K562 (cell line): ENCODE data around the gene PHACTR2. TPM values are rescaled to one million over a fixed set of nuclear protein-coding genes. Genes with fewer than 3 reads are reported as not detected.

ENCODE experiments used
- ATAC-seq: fragments of 200-7000 bp; cut with Tn5 transposase; 3 replicates; pipeline ENCODE4 v1.9.1; 2020; ENCODE audit warnings: moderate library complexity
- BruUV-seq: library from RNA; stranded (reverse); fragments of 400-500 nt; replicated peaks from 2 replicates; lab custom pipeline; 2021; lab: Mats Ljungman, UMichigan
- CTCF ChIA-PET: fragments of 300-600 bp; formaldehyde crosslinking; extraction: SDS; loops from one replicate; lab custom pipeline; 2021; ENCODE audit warnings: low intra/inter-chr PET ratio; lab: Yijun Ruan, JAX
- POLR2A ChIA-PET: fragments of 300-600, 350-650 bp; sonication (Branson Sonifier 250); formaldehyde crosslinking; extraction: SDS; loops from one replicate; lab custom pipeline; 2021; ENCODE audit warnings: antibody characterized with exemption, inconsistent platforms; lab: Yijun Ruan, JAX
- DNase-seq, 4 experiments: peaks; one replicate each; pipeline versions ENCODE4 v3.0.0 to v3.0.0-alpha.2; 2011 to 2018; ENCODE audit warnings: low spot score in 3 of 4, mixed read lengths in 3 of 4; ENCODE audit errors: extremely low read depth in 1 of 4
- FAIRE-seq: peaks from 2 replicates; lab custom pipeline; 2011; peaks lifted over from hg19 to GRCh38; lab: Jason Lieb, UNC
- H2AFZ ChIP-seq: 2 replicates; pipeline ENCODE4 v1.6.0; 2011; ENCODE audit warnings: low read depth, low read length, control low read depth, inconsistent platforms
- H3K27ac ChIP-seq: fragments of 200-600 bp; 3 replicates; pipeline ENCODE4 v1.8.0; 2011; ENCODE audit warnings: low read depth, mild to moderate bottlenecking, control low read depth, inconsistent platforms, low read length, moderate library complexity, mixed read lengths; ENCODE audit errors: extremely low read depth
- H3K27me3 ChIP-seq, 2 experiments: fragments of 300-600 bp in 1 of 2; 2 replicates in 1 of 2; 3 replicates in 1 of 2; pipeline versions ENCODE4 v1.6.0 to v1.8.0; 2011; ENCODE audit warnings: inconsistent platforms in 2 of 2, low read length in 2 of 2, mild to moderate bottlenecking in 1 of 2, mixed read lengths in 1 of 2, moderate library complexity in 1 of 2; ENCODE audit not compliant: control insufficient read depth in 2 of 2, insufficient read depth in 2 of 2
- H3K36me3 ChIP-seq: fragments of 300-600 bp; 3 replicates; pipeline ENCODE4 v1.8.0; 2011; ENCODE audit warnings: mild to moderate bottlenecking, low read length, inconsistent platforms; ENCODE audit not compliant: control insufficient read depth, insufficient read depth
- H3K4me1 ChIP-seq, 2 experiments: fragments of 200-600 bp in 1 of 2; replicated peaks in 1 of 2; 2 replicates in 1 of 2; 3 replicates in 1 of 2; pipeline versions ENCODE4 v1.5.1 to v1.8.0; 2011; ENCODE audit warnings: inconsistent platforms in 2 of 2, low read length in 2 of 2, mild to moderate bottlenecking in 1 of 2, mixed read lengths in 1 of 2, moderate library complexity in 1 of 2; ENCODE audit not compliant: control insufficient read depth in 2 of 2, insufficient read depth in 2 of 2
- H3K4me2 ChIP-seq: 2 replicates; pipeline ENCODE4 v1.6.1; 2011; ENCODE audit warnings: low read length, control low read depth, inconsistent platforms, mixed read lengths; ENCODE audit not compliant: insufficient read depth
- H3K4me3 ChIP-seq: fragments of 200-600 bp; sonication (generic), shearing (Covaris generic); 2 replicates; pipeline ENCODE4 v1.5.1; 2016; ENCODE audit warnings: control low read depth, inconsistent platforms
- H3K79me2 ChIP-seq: fragments of 200-600 bp; 3 replicates; pipeline ENCODE4 v1.8.0; 2011; ENCODE audit warnings: low read length, inconsistent platforms; ENCODE audit not compliant: control insufficient read depth, insufficient read depth
- H3K9ac ChIP-seq, 2 experiments: 2 replicates each; pipeline versions ENCODE4 v1.6.0 to v1.6.1; 2011; ENCODE audit warnings: low read depth in 2 of 2, low read length in 2 of 2, control low read depth in 1 of 2, inconsistent platforms in 1 of 2, mild to moderate bottlenecking in 1 of 2, mixed read lengths in 1 of 2; ENCODE audit not compliant: insufficient read depth in 1 of 2
- H3K9me1 ChIP-seq: one replicate; pipeline ENCODE4 v1.6.0; 2011; ENCODE audit warnings: inconsistent platforms, mild to moderate bottlenecking, low read length, moderate library complexity; ENCODE audit not compliant: control insufficient read depth, insufficient read depth
- H3K9me3 ChIP-seq: replicated peaks from 2 replicates; pipeline ENCODE4 v1.5.1; 2011; ENCODE audit warnings: low read depth, low read length, inconsistent platforms; ENCODE audit not compliant: control insufficient read depth, insufficient read depth
- H4K20me1 ChIP-seq: replicated peaks from 2 replicates; pipeline ENCODE4 v1.6.1; 2011; ENCODE audit warnings: low read length, inconsistent platforms, mixed read lengths; ENCODE audit not compliant: control insufficient read depth, insufficient read depth
- RBM25 ChIP-seq: fragments of 200-400 bp; formaldehyde crosslinking; IDR thresholded peaks from 2 replicates; pipeline ENCODE4 v1.6.1; 2018; ENCODE audit warnings: low read length, low read depth, moderate library complexity; ENCODE audit not compliant: severe bottlenecking
- ZFP36 ChIP-seq: fragments of 150-350 bp; IDR thresholded peaks from 2 replicates; pipeline ENCODE4 v1.6.1; 2018; ENCODE audit warnings: low read length, low read depth; ENCODE audit not compliant: partially characterized antibody
- ZNF134 ChIP-seq: fragments of 250-450 bp; sonication (Bioruptor Pico); conservative IDR thresholded peaks from 2 replicates; pipeline ENCODE4 v1.4.0; 2020
- WGBS: fragments of 100-300 bp; shearing (Covaris generic); methylation state at CpG from one replicate; pipeline ENCODE4 v1.1.6; 2016; ENCODE audit warnings: low coverage, mixed read lengths; ENCODE audit not compliant: insufficient coverage; ENCODE audit errors: missing lambda C conversion rate; 5-methylcytosine and 5-hydroxymethylcytosine counted together
- in situ Hi-C: fragments of 300-500 bp; cut with MboI; formaldehyde crosslinking; loops from 4 replicates; pipeline ENCODE4 v1.15.0; 2018; ENCODE audit warnings: inconsistent platforms, mixed read lengths
- intact Hi-C: fragments of 100-400 bp; cut with micrococcal nuclease; formaldehyde crosslinking; loops from 2 replicates; pipeline ENCODE4 v1.14.2; 2022
- polyA plus RNA-seq, 8 experiments: library from polyadenylated mRNA; depleted of rRNA in 4 of 8; stranded (reverse) in 5 of 8; unstranded in 3 of 8; fragments of >200 nt; fragmentation: Nextera tagmentation in 2 of 8; fragmentation: Illumina TruSeq in 1 of 8; extraction: Ambion mirVana in 2 of 8; extraction: Trizol in 1 of 8; gene quantifications; 2 replicates each; pipeline versions ENCODE4 v1.2.1 to v1.2.3, GENCODE V29; 2011 to 2014; ENCODE audit warnings: inconsistent platforms in 1 of 8, missing spikeins in 1 of 8
- total RNA-seq, 7 experiments: library from RNA; depleted of rRNA in 6 of 7; stranded (reverse); fragments of >200 nt in 6 of 7; fragmentation: Illumina TruSeq in 2 of 7; extraction: Trizol in 2 of 7; gene quantifications; 2 replicates each; pipeline versions ENCODE4 v1.2.1 to v1.2.3, GENCODE V29; 2011 to 2021; ENCODE audit warnings: low replicate concordance in 1 of 7
- TF ChIP-seq, protein P1 (sequence below): fragments of 250-450 bp; sonication (Bioruptor Pico); IDR thresholded peaks from 2 replicates; pipeline ENCODE4 v1.5.0; 2021; ENCODE audit warnings: mild to moderate bottlenecking, borderline replicate concordance
- TF ChIP-seq, protein P2 (sequence below): sonication (generic); formaldehyde crosslinking; IDR thresholded peaks from 2 replicates; pipeline ENCODE4 v1.8.1; 2023; ENCODE audit warnings: mild to moderate bottlenecking, missing genetic modification reagents
- TF ChIP-seq, protein P3 (sequence below): sonication (generic); formaldehyde crosslinking; IDR thresholded peaks from 2 replicates; pipeline ENCODE4 v1.8.1; 2023; ENCODE audit warnings: mild to moderate bottlenecking, missing genetic modification reagents, moderate library complexity
- TF ChIP-seq, protein P4 (sequence below), 2 experiments: IDR thresholded peaks; 2 replicates each; pipeline ENCODE4 v1.6.1; 2011; ENCODE audit warnings: borderline replicate concordance in 1 of 2, control low read depth in 1 of 2, low read depth in 1 of 2, low read length in 1 of 2, mild to moderate bottlenecking in 1 of 2, mixed read lengths in 1 of 2, moderate library complexity in 1 of 2; ENCODE audit not compliant: insufficient read depth in 1 of 2, insufficient read length in 1 of 2, poor library complexity in 1 of 2, severe bottlenecking in 1 of 2; ENCODE audit errors: extremely low read depth in 1 of 2

Gene PHACTR2
- total and polyA plus RNA-seq, 9 of the 15 experiments (the other 6 are each of a cell fraction or from before 2014, with no cell fraction given): 5.3 to 52.5 (median 22.9) TPM

DNA sequence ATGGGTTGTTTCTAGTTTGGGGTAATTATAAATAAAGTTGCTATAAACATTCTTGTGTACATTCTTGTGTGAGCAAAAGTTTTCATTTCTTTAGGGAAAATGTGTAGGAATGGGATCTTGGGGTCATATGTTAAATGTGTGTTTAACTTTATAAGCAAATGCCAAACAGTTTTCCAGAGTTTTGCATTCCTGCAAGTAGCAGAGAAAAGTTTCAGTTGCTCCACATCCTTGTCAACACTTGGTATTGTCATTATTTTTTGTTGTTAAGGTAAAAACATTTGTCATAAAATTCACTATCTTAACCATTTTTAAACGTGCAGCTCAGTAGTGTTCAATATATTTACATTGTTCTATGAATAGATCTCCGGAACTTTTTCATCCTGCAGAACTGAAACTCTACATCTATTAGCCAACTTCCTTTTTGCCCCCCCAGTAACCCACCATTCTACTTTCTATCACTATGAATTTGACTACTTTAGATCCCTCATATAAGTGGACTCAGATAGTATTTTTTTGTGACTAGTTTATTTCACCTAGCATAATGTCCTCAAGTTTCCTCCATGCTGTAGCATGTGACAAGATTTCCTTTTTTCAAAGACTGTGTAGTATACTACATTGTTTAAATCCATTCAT is 48.4 kb downstream of the PHACTR2 start:
- Histone ChIP-seq H3K9me1 (no peaks in the 10 kb centered on the region), H3K9ac (no peak overlapping the region), H3K4me3 (no peak overlapping the region), H4K20me1 (no peaks in the 10 kb centered on the region), H3K79me2 (no peaks in the 10 kb centered on the region), H2AFZ (no peak overlapping the region), H3K4me2 (no peak overlapping the region), H3K27ac (peak overlapping the region; percentile 46; the same call in 1 of the 3 replicates), H3K9me3 (0 out of 2 replicates have a peak, but pooled peaks cover 2% of the 10 kb centered on the region), H3K27me3 (no peaks in the 10 kb centered on the region), H3K4me1 (peaks cover 3 to 7% of the 10 kb centered on the region in 2 experiments; a peak in 4 of 5 replicates), H3K36me3 (0 out of 3 replicates have a peak, but pooled peaks cover 7% of the 10 kb centered on the region)
- no peak for FAIRE-seq
- intact Hi-C loops (no loop called here), in situ Hi-C loops (no loop called here)
- WGBS: 51% methylated on average over 2 of the region's 2 CpGs
- ChIA-PET CTCF (no interaction called here), POLR2A (no interaction called here)
- TF ChIP-seq ZNF134 (no peak), ZFP36 (peak; percentile 27), RBM25 (peak; percentile 87)
- TF ChIP-seq, protein P1, sequence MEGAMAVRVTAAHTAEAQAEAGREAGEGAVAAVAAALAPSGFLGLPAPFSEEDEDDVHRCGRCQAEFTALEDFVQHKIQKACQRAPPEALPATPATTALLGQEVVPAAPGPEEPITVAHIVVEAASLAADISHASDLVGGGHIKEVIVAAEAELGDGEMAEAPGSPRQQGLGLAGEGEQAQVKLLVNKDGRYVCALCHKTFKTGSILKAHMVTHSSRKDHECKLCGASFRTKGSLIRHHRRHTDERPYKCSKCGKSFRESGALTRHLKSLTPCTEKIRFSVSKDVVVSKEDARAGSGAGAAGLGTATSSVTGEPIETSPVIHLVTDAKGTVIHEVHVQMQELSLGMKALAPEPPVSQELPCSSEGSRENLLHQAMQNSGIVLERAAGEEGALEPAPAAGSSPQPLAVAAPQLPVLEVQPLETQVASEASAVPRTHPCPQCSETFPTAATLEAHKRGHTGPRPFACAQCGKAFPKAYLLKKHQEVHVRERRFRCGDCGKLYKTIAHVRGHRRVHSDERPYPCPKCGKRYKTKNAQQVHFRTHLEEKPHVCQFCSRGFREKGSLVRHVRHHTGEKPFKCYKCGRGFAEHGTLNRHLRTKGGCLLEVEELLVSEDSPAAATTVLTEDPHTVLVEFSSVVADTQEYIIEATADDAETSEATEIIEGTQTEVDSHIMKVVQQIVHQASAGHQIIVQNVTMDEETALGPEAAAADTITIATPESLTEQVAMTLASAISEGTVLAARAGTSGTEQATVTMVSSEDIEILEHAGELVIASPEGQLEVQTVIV (CRISPR knock-in tag): 0 out of 2 replicates have a peak, but pooled peaks have one; percentile 5
- TF ChIP-seq, protein P2, sequence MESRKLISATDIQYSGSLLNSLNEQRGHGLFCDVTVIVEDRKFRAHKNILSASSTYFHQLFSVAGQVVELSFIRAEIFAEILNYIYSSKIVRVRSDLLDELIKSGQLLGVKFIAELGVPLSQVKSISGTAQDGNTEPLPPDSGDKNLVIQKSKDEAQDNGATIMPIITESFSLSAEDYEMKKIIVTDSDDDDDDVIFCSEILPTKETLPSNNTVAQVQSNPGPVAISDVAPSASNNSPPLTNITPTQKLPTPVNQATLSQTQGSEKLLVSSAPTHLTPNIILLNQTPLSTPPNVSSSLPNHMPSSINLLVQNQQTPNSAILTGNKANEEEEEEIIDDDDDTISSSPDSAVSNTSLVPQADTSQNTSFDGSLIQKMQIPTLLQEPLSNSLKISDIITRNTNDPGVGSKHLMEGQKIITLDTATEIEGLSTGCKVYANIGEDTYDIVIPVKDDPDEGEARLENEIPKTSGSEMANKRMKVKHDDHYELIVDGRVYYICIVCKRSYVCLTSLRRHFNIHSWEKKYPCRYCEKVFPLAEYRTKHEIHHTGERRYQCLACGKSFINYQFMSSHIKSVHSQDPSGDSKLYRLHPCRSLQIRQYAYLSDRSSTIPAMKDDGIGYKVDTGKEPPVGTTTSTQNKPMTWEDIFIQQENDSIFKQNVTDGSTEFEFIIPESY (CRISPR knock-in tag): no peak
- TF ChIP-seq, protein P3, sequence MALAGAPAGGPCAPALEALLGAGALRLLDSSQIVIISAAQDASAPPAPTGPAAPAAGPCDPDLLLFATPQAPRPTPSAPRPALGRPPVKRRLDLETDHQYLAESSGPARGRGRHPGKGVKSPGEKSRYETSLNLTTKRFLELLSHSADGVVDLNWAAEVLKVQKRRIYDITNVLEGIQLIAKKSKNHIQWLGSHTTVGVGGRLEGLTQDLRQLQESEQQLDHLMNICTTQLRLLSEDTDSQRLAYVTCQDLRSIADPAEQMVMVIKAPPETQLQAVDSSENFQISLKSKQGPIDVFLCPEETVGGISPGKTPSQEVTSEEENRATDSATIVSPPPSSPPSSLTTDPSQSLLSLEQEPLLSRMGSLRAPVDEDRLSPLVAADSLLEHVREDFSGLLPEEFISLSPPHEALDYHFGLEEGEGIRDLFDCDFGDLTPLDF (CRISPR knock-in tag): no peak
- TF ChIP-seq, protein P4, sequence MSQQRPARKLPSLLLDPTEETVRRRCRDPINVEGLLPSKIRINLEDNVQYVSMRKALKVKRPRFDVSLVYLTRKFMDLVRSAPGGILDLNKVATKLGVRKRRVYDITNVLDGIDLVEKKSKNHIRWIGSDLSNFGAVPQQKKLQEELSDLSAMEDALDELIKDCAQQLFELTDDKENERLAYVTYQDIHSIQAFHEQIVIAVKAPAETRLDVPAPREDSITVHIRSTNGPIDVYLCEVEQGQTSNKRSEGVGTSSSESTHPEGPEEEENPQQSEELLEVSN (IDR thresholded peaks at IDR 0.05; ENCODE audit: borderline replicate concordance in 1 of 2, extremely low read depth in 1 of 2, insufficient read depth in 1 of 2, insufficient read length in 1 of 2, low read depth in 1 of 2, low read length in 1 of 2, poor library complexity in 1 of 2, severe bottlenecking in 1 of 2): no peak
- DNase-seq: no peak
- no TSS peak for BruUV-seq
- ATAC-seq: no peak
